GM12878 (cell line): ENCODE results near the gene ZBTB34. TPM values are rescaled to one million over a fixed set of nuclear protein-coding genes. Genes with fewer than 3 reads are reported as not detected.

ENCODE experiments used
- ATAC-seq: fragments of 200-7000 bp; cut with Tn5 transposase; 3 replicates; pipeline ENCODE4 v1.9.1; 2020; ENCODE audit warnings: mild to moderate bottlenecking, moderate library complexity
- BruUV-seq: library from RNA; stranded (reverse); fragments of 400-500 nt; replicated peaks from 2 replicates; lab custom pipeline; 2021; lab: Mats Ljungman, UMichigan
- CTCF ChIA-PET: fragments of 300-600 bp; sonication (Branson Sonifier 250); formaldehyde crosslinking; extraction: SDS; loops from one replicate; lab custom pipeline; 2021; ENCODE audit warnings: inconsistent platforms; lab: Yijun Ruan, JAX
- POLR2A ChIA-PET: fragments of 350-600 bp; formaldehyde crosslinking; extraction: SDS; loops from one replicate; lab custom pipeline; 2021; ENCODE audit warnings: inconsistent platforms; lab: Charles Lee
- RAD21 ChIA-PET: fragments of 300-600 bp; sonication (Branson Sonifier 250); formaldehyde crosslinking; loops from one replicate; lab custom pipeline; 2023; ENCODE audit warnings: antibody characterized with exemption; ENCODE audit not compliant: unreplicated experiment; lab: Charles Lee
- SMC1A ChIA-PET: fragments of 300-600 bp; sonication (Branson Sonifier 250); formaldehyde crosslinking; loops from one replicate; lab custom pipeline; 2023; ENCODE audit not compliant: unreplicated experiment, uncharacterized antibody; lab: Charles Lee
- DNase-seq: peaks from one replicate; pipeline ENCODE4 v3.0.0-alpha.2; 2011; ENCODE audit warnings: low read depth, low spot score
- FAIRE-seq: peaks from 3 replicates; lab custom pipeline; 2011; peaks lifted over from hg19 to GRCh38; lab: Jason Lieb, UNC
- H2AFZ ChIP-seq: 2 replicates; pipeline ENCODE4 v1.6.0; 2011; ENCODE audit warnings: low read depth, low read length, control low read depth; ENCODE audit not compliant: control insufficient read depth
- H3K27ac ChIP-seq: 2 replicates; pipeline ENCODE4 v1.5.1; 2011; ENCODE audit warnings: control low read depth; ENCODE audit not compliant: control insufficient read depth, insufficient read depth
- H3K27me3 ChIP-seq, 2 experiments: replicated peaks in 1 of 2; 2 replicates each; pipeline versions ENCODE4 v1.6.0 to v1.6.1; 2011; ENCODE audit warnings: low read length in 1 of 2; ENCODE audit not compliant: control insufficient read depth in 2 of 2, insufficient read depth in 2 of 2
- H3K36me3 ChIP-seq, 2 experiments: 2 replicates each; pipeline ENCODE4 v1.5.1; 2011; ENCODE audit warnings: low read length in 1 of 2; ENCODE audit not compliant: control insufficient read depth in 2 of 2, insufficient read depth in 2 of 2
- H3K4me1 ChIP-seq: 2 replicates; pipeline ENCODE4 v1.6.1; 2011; ENCODE audit warnings: mild to moderate bottlenecking, low read length, moderate library complexity, mixed read lengths; ENCODE audit not compliant: control insufficient read depth, insufficient read depth
- H3K4me2 ChIP-seq: 2 replicates; pipeline ENCODE4 v1.6.0; 2011; ENCODE audit warnings: control low read depth; ENCODE audit not compliant: control insufficient read depth, insufficient read depth
- H3K4me3 ChIP-seq: fragments of 200-600 bp; sonication (generic); 2 replicates; pipeline ENCODE4 v1.5.1; 2016
- H3K79me2 ChIP-seq: 2 replicates; pipeline ENCODE4 v1.6.0; 2011; ENCODE audit warnings: low read length; ENCODE audit not compliant: control insufficient read depth, insufficient read depth
- H3K9ac ChIP-seq: 2 replicates; pipeline ENCODE4 v1.8.0; 2011; ENCODE audit warnings: low read length, control low read depth, mixed read lengths; ENCODE audit not compliant: control insufficient read depth, insufficient read depth
- H3K9me3 ChIP-seq: replicated peaks from 3 replicates; pipeline ENCODE4 v1.5.1; 2011; ENCODE audit warnings: mild to moderate bottlenecking, low read length; ENCODE audit not compliant: control insufficient read depth, insufficient read depth
- H4K20me1 ChIP-seq: 2 replicates; pipeline ENCODE4 v1.6.0; 2011; ENCODE audit not compliant: control insufficient read depth, insufficient read depth
- ATF3 ChIP-seq: IDR thresholded peaks from 2 replicates; pipeline ENCODE4 v1.6.1; 2011; ENCODE audit warnings: low read depth, mild to moderate bottlenecking, low read length, moderate library complexity, borderline replicate concordance; ENCODE audit errors: extremely low read depth
- BCLAF1 ChIP-seq: fragments of 450-650 bp; IDR thresholded peaks from 2 replicates; pipeline ENCODE4 v1.6.1; 2017; ENCODE audit warnings: antibody characterized with exemption, mild to moderate bottlenecking, moderate library complexity
- SREBF2 ChIP-seq: IDR thresholded peaks from 2 replicates; pipeline ENCODE4 v1.6.1; 2012; ENCODE audit warnings: mild to moderate bottlenecking, low read length
- WGBS: methylation state at CpG from one replicate; pipeline ENCODE4 v1.1.6; 2016; ENCODE audit warnings: low lambda C conversion rate; ENCODE audit not compliant: insufficient replicate concordance, insufficient coverage; ENCODE audit errors: missing lambda C conversion rate; 5-methylcytosine and 5-hydroxymethylcytosine counted together
- in situ Hi-C: fragments of 300-500 bp; cut with MboI; formaldehyde crosslinking; loops from 9 replicates; pipeline ENCODE4 v1.14.3; 2018; ENCODE audit warnings: mixed read lengths
- intact Hi-C: fragments of 100-400 bp; cut with micrococcal nuclease; formaldehyde crosslinking; loops from one replicate; pipeline ENCODE4 v1.14.2; 2022; ENCODE audit not compliant: unreplicated experiment
- polyA plus RNA-seq, 11 experiments: library from polyadenylated mRNA; depleted of rRNA in 4 of 11; unstranded in 6 of 11; stranded (reverse) in 5 of 11; fragments of >200 nt; fragmentation: Nextera tagmentation in 4 of 11; fragmentation: Illumina TruSeq in 1 of 11; extraction: Ambion mirVana in 4 of 11; extraction: Trizol in 1 of 11; gene quantifications; 1 replicate in 1 of 11; 2 replicates in 10 of 11; pipeline versions ENCODE4 v1.2.1 to v1.2.3, GENCODE V29; 2011 to 2016; ENCODE audit warnings: inconsistent platforms in 2 of 11, missing spikeins in 2 of 11, low read depth in 1 of 11
- total RNA-seq, 4 experiments: library from RNA; depleted of rRNA in 3 of 4; stranded (reverse); fragments of >200 nt in 3 of 4; fragmentation: Illumina TruSeq in 1 of 4; extraction: Trizol in 1 of 4; gene quantifications; 2 replicates each; pipeline versions ENCODE4 v1.2.1 to v1.2.3, GENCODE V29; 2013 to 2021

Gene ZBTB34
- total and polyA plus RNA-seq, 10 of the 15 experiments (the other 5 are each of a cell fraction or from before 2014, with no cell fraction given): 0.71 to 11.3 (median 3.8) TPM

GRCh38 chr9:126852086-126852688 lies 8.3 kb upstream of the ZBTB34 start:
- Histone ChIP-seq H2AFZ (no peak overlapping the region), H3K4me2 (no peak overlapping the region), H3K4me1 (no peaks in the 10 kb centered on the region), H4K20me1 (no peaks in the 10 kb centered on the region), H3K27ac (no peak overlapping the region), H3K9ac (no peak overlapping the region), H3K79me2 (no peaks in the 10 kb centered on the region), H3K4me3 (no peak overlapping the region), H3K9me3 (no peaks in the 10 kb centered on the region), H3K36me3 (no peaks in the 10 kb centered on the region), H3K27me3 (peaks cover 0 to 5% of the 10 kb centered on the region in 2 experiments; a peak in 1 of 4 replicates)
- ChIA-PET CTCF (interaction anchor here (1.1 to 2.0 kb wide), 3 partner anchors 7 to 46 kb away, joined by 3 to 7 read pairs (median 4); partner anchors contain the start of gene ZBTB43), RAD21 (interaction anchor here (1.7 kb wide), 1 partner anchor 10 kb away, joined by 8 read pairs; no protein-coding TSS in a partner anchor), POLR2A (interaction anchor here (0.9 to 1.3 kb wide), 2 partner anchors 13 kb away, joined by 3 read pairs; no protein-coding TSS in a partner anchor), SMC1A (interaction anchor here (1.0 kb wide), 1 partner anchor 46 kb away, joined by 3 read pairs; no protein-coding TSS in a partner anchor)
- no peak for FAIRE-seq
- TF ChIP-seq BCLAF1 (no peak), SREBF2 (no peak), ATF3 (no peak)
- in situ Hi-C loops: no loop called here
- no TSS peak for BruUV-seq
- WGBS: 43% methylated on average over 3 of the region's 3 CpGs
- intact Hi-C loops: no loop called here
- no peak for DNase-seq
- no peak for ATAC-seq
